Transverse colon (tissue), 3 donors: ENCODE measurements around the gene ZNF384.

Source experiments
- EP300 ChIP-seq: sonication (generic); formaldehyde crosslinking; IDR thresholded peaks from one replicate; pipeline ENCODE4 v1.6.1; 2017; ENCODE audit warnings: antibody characterized with exemption, low read depth
- POLR2A ChIP-seq: fragments of 450-650 bp; IDR thresholded peaks from one replicate; pipeline ENCODE4 v1.6.1; 2016; ENCODE audit warnings: antibody characterized with exemption, mild to moderate bottlenecking, moderate library complexity
- TF ChIP-seq, protein P1 (sequence below), 5 experiments: fragments of 200-600 bp in 3 of 5; fragments of 450-650 bp in 2 of 5; sonication (generic) in 3 of 5; IDR thresholded peaks; 1 replicate in 2 of 5; 2 replicates in 3 of 5; pipeline ENCODE4 v1.5.1; 2016 to 2017; ENCODE audit warnings: antibody characterized with exemption in 5 of 5, inconsistent platforms in 3 of 5, mild to moderate bottlenecking in 2 of 5, moderate library complexity in 1 of 5

DNA sequence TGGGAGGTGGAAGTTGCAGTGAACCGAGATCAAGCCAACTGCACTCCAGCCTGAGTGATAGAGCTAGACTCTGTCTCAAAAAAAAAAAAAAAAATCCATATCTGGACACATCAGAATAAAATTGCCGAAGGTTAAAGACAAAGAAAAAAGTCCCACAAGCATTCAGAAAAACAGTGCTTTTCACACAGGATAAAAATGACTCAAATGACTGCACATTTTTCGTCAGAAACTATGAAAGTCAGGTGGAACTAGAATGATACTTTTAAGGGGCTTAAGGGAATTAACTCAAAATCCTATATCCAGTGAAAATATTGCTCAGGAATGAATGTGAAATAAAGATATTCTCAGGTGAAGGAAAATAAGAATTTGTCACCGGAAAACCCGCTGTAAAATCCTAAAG, 47.6 kb upstream of the ZNF384 start:
- TF ChIP-seq, protein P1, sequence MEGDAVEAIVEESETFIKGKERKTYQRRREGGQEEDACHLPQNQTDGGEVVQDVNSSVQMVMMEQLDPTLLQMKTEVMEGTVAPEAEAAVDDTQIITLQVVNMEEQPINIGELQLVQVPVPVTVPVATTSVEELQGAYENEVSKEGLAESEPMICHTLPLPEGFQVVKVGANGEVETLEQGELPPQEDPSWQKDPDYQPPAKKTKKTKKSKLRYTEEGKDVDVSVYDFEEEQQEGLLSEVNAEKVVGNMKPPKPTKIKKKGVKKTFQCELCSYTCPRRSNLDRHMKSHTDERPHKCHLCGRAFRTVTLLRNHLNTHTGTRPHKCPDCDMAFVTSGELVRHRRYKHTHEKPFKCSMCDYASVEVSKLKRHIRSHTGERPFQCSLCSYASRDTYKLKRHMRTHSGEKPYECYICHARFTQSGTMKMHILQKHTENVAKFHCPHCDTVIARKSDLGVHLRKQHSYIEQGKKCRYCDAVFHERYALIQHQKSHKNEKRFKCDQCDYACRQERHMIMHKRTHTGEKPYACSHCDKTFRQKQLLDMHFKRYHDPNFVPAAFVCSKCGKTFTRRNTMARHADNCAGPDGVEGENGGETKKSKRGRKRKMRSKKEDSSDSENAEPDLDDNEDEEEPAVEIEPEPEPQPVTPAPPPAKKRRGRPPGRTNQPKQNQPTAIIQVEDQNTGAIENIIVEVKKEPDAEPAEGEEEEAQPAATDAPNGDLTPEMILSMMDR (IDR thresholded peaks at IDR 0.05), result no peak
- TF ChIP-seq POLR2A (no peak), EP300 (no peak)
